HG03520 (cell line): ENCODE data around the gene TNFAIP3.
"Not testable (repeated sequence)": the region's sequence is repeated elsewhere in the genome, so short reads cannot be mapped to it uniquely, and the experiment has no call there.

Source experiments
- ATAC-seq: cut with Tn5 transposase; IDR thresholded peaks from one replicate; pipeline ENCODE4 v1.9.1; 2021; ENCODE audit warnings: mild to moderate bottlenecking, moderate library complexity; ENCODE audit not compliant: unreplicated experiment

TNFAIP3 gene

DNA sequence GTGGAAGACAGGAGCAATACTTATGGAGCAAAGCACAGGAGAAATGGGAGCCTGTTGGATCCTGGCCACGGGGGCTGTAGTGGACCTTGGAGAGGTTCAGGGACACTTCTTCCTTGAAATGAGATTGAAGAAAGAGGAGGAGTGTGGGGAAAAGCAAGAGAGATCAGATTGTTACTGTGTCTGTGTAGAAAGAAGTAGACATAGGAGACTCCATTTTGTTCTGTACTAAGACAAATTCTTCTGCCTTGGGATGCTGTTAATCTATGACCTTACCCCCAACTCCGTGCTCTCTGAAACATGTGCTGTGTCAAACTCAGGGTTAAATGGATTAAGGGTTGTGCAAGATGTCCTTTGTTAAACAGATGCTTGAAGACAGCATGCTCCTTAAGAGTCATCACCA is 22.7 kb upstream of the TNFAIP3 start:
- not testable (repeated sequence) for ATAC-seq

- not testable (repeated sequence) for ATAC-seq
These were observed 22.3 kb upstream of the TNFAIP3 start for GRCh38 chr6:137844773-137845172.

DNA sequence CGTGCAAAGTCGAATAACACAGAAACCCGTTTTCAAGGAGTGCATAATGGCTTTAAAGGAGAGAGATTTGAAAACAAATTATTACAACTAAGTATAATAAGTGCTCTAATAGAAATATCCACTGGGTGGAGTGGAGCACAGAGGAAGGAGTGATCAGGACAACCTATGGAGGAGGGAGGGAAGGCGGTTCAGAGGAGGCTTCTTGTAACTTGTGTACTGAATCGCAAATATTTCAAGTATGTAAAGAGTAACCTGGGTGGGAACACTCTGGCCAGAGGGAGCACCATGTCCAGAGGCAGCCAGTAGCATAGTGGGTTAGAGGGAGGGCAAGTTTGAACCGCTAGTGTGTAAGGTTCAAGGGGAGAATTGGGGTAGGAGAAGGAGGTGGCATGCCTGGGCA is 21.6 kb upstream of the TNFAIP3 start:
- ATAC-seq = no peak

DNA sequence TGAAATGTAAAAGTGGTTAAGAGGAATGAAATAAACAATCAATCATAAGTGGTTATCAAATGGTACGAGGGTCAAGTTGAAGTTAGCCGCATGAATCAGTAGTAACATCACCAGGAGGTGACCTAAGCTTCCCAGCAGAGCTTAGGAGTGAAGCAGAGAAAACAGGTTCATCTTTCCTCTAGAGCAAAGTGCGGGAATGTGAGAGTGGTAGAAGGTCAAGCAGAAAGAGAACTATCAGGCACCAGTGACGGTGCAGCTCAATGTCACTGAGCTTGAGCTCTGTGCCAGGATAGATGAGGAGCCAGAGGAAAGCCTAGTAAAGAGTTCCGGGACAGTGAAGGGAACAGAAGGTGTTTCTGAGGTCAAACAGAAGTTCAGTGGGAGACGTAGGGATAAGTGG is 20.8 kb upstream of the TNFAIP3 start:
- ATAC-seq = no peak

DNA sequence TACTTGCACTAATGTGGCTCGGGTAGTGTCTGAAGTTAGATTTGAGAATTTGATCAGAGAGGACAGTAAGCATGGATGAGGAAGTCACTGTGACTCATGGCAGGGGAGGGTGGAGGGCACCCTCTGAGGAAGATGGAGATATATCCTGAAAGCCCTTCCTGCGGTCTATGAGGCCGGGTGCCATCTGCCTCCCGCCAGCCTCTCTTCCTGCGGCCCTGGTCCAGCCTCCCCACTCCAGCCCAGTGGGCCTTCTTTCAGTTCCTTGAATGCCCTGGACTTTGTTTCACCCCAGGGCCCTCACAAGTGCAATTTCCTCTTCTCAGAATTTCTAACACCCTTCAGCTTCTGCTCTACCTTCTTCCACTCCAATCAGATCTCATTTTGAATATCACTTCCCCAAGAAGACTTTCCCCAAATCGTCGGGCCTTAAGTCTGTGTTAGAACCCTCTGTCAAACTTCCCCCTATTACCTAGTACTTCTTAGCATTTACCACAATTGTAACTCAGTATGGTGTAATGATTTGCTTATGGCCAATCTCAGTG is 20.2 kb upstream of the TNFAIP3 start:
- ATAC-seq = no peak

- ATAC-seq = no peak
These were observed 19.3 kb upstream of the TNFAIP3 start for GRCh38 chr6:137847748-137848147.

DNA sequence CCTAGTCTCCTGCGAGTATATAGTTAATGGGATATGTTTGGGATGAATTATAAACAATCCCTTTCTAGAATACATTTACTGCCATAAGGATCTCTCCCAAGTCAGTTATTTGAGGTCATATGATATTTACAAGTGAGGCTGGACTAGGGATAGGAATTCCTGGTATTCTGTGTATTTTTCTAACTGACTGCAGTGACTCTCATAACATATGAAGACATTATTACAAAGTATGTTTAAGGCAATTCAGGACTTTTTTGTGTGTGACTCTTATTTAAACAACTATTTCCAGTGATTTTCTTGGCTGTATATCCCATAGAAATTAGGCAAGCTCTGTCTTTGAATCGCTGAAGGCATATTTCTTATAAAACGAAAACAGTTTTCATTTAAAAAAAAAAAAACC is 18.4 kb upstream of the TNFAIP3 start:
- ATAC-seq = no peak

- no peak for ATAC-seq
These were observed 17.7 kb upstream of the TNFAIP3 start for GRCh38 chr6:137849181-137849980.

DNA sequence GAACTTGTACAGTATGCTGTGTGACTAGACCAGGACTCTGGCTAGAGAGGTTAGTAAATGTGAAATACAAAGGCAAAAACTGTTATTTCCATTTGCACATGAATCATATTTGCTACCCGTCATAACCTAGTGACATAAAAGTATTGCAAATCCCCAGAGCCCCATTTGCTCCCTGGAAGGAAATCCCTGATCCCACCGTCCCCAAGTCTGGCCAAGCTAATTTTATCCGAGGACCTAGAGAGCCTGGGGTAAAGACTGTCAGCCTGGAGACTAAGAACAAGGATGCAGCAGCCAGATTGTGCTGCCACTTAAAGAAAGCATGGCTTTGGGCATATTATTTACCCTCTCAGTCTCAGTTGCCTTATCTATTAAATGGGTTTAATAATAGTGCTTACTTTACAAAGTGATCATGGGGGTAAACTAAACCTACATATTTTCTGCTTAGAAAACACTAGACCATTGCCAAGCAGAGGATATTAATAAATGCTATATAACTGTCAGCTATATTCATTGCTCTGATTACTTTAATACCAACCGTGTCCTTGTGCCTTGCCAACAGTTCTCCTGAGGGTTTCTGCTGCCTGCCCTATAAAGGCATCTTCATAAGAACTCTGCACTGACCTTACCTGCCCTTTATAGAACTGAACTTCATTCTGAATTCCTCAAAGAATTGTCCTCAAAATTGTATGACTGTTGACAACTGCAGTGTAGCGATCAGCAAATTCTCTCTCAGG is 16.9 kb upstream of the TNFAIP3 start:
- ATAC-seq = no peak

- ATAC-seq = no peak
These were observed 16.1 kb upstream of the TNFAIP3 start for GRCh38 chr6:137850816-137851602.

GRCh38 chr6:137851669-137852068 is 15.4 kb upstream of the TNFAIP3 start:
- no peak for ATAC-seq

GRCh38 chr6:137852346-137852745 is 14.7 kb upstream of the TNFAIP3 start:
- no peak for ATAC-seq

- no peak for ATAC-seq
These were observed 14.2 kb upstream of the TNFAIP3 start for GRCh38 chr6:137852811-137853210.

DNA sequence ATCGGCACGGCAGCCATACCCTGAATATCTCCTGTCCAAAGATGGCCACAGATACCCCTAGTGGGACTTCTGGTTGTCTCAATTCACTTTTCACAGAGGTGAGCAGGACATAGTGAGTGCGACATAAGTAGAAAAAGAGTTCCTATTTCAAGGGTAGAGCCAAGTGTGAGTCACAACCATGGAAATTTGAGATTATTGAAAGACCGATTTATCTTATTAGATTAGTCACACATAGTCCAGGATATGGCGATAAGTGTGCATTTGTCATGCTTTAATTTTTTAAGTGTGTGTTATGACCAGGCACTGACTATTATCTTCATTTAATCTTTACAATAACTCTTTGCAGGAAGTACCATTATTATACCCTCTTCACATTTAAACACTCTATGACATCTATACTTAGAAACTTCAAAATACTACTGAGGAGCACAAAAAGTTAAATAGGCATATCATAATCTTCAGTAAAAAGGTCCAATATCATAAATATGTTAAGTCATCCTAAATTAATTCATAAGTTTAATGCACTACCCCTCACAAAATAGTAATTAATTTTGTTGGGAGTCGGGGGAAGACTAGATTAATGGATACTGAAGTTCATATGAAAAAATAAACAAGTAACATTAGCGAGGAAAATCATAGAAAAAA is 13.4 kb upstream of the TNFAIP3 start:
- no peak for ATAC-seq

- ATAC-seq = no peak
These were observed 10.7 kb upstream of the TNFAIP3 start for GRCh38 chr6:137856138-137856898.

DNA sequence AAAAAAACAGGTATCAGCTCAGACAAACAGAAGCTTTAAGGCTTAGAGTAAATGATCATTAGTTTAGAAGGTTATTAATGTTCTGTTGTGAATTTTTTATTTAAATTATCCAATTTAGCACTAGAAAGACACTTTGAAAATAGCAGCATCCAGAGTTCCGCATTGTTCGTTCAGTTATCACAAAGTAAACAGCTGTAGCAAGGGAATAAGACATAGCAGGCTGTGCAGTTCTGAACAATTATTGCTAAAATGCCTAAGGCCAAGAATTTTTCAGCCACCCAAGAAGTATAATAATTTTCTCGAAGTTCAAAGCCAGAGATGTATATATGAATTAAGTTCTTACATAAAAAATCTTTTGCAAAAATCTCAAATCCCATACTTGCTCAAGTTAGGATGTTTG is 8.0 kb upstream of the TNFAIP3 start:
- ATAC-seq = no peak

DNA sequence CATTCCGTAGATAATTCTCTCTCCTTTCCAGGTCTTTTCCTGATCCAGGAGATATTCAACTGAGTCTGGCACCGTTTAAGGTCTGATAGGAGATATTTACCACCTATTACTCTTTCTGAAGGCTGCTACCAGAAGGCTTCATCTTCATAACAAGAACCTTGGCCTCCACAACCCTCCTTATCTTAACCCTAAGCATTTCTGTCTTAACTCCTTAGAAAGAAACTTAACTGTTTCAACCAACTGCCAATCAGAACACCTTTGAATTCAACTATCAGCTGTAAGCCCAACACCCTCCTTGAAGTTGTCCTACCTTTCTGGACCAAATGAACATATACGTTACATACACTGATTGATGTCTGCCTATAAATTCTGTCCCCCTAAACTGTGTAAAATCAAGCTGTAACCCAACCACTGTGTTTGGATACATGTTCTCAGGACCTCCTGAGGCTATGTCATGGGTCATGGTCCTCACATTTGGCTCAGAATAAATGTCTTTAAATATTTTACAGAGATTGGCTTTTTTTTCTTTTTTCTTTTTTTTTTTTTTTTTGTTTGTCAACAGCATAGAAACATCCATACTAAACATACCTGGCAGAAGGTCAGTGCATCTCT is 6.6 kb upstream of the TNFAIP3 start:
- ATAC-seq = no peak

DNA sequence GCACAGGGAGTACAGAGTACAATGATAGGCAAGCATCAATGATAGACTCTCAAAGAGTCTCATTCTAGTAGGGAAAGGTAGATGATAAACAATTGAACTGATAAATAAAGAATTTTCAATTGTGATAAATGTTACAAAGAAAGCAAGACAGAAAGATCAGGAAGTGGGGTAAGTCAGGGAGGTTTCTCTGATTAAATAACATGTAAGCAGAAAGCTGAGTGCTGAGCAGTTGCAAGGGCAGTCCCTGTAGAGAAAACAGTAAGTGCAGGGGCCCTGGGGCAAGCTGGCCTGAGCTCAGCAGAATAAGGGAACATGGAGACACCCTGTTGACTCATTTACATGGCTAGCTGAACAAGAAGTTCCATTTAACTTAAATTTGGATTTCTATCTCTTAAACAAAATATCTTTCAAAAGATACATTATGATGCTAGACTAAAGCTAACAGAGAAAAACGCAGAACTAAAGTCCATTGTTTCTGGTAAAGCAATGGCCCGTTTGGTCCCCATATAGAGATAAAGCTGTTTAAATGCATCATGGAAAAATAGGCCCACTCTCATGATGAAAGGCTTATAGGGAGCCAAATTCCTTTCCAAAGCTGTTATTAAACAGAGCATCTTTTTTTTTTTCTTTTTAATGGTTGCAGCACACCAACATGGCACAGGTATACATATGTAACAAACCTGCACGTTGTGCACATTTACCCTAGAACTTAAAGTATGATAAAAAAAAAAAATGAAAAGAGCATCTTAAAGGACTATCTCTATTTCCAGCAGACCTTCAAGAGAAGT is 5.3 kb upstream of the TNFAIP3 start:
- no peak for ATAC-seq
